RWPE1 (cell line): ENCODE results near the gene USP40.

Source experiments
- CTCF ChIA-PET: fragments of 350-600 bp; sonication (Branson Sonifier 250); formaldehyde crosslinking; extraction: SDS; loops from one replicate; lab custom pipeline; 2021; lab: Yijun Ruan, JAX
- POLR2A ChIA-PET: fragments of 400-600 bp; formaldehyde crosslinking; extraction: SDS; loops from one replicate; lab custom pipeline; 2020; ENCODE audit warnings: antibody characterized with exemption; ENCODE audit not compliant: low non-redundant PET; lab: Yijun Ruan, JAX
- DNase-seq: peaks from one replicate; pipeline ENCODE4 v3.0.0; 2012; ENCODE audit warnings: low spot score
- H3K27ac ChIP-seq: fragments of 450-650 bp; 2 replicates; pipeline ENCODE4 v1.5.1; 2017
- TF ChIP-seq, protein P1 (sequence below): fragments of 450-650 bp; conservative IDR thresholded peaks from 2 replicates; pipeline ENCODE4 v1.5.1; 2017; ENCODE audit warnings: low read depth, mild to moderate bottlenecking

USP40 gene

DNA sequence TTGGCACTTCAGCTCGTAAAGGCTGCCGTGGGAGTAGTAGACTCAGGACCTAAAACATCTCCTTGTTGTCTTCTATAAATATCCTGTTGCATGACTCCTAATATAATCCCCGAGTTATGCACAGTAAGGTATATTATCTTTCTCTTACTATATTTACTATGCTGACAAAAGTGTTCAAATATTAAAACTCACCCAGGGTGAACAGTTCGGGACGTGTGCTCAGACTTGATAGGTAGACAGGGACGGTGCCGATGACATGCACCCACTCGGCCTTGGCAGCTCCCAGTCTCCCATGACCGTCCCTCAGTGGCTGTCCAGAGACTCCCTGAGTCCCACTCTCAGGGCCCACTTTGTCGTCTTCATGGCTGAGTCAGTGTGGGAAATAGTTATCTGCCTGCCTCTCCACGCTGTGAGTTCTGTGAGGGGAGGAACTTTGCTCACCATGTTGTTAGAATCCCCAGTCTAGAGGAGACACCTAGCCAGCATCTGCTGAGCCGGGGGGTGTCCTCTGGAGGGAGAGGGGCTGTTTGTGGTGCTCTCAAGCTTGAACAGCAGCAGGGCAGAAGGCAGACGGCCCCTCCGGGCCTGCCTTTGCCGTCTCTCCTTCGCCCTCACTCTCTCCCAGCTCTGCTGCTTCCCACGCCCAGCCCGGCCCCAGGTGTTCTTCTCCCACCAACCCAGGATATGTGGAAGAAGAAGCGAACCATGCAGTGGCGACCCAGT lies 137.2 kb downstream of the USP40 start:
- 0 out of 2 replicates have a peak overlapping the region, but pooled peaks have one; percentile 11 for H3K27ac ChIP-seq
- CTCF ChIA-PET: interaction anchor here (1.2 kb wide), 1 partner anchor 14 kb away, joined by 3 read pairs; no protein-coding TSS in a partner anchor
- TF ChIP-seq, protein P1, sequence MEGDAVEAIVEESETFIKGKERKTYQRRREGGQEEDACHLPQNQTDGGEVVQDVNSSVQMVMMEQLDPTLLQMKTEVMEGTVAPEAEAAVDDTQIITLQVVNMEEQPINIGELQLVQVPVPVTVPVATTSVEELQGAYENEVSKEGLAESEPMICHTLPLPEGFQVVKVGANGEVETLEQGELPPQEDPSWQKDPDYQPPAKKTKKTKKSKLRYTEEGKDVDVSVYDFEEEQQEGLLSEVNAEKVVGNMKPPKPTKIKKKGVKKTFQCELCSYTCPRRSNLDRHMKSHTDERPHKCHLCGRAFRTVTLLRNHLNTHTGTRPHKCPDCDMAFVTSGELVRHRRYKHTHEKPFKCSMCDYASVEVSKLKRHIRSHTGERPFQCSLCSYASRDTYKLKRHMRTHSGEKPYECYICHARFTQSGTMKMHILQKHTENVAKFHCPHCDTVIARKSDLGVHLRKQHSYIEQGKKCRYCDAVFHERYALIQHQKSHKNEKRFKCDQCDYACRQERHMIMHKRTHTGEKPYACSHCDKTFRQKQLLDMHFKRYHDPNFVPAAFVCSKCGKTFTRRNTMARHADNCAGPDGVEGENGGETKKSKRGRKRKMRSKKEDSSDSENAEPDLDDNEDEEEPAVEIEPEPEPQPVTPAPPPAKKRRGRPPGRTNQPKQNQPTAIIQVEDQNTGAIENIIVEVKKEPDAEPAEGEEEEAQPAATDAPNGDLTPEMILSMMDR: no peak
- POLR2A ChIA-PET: no interaction called here
- DNase-seq: no peak

DNA sequence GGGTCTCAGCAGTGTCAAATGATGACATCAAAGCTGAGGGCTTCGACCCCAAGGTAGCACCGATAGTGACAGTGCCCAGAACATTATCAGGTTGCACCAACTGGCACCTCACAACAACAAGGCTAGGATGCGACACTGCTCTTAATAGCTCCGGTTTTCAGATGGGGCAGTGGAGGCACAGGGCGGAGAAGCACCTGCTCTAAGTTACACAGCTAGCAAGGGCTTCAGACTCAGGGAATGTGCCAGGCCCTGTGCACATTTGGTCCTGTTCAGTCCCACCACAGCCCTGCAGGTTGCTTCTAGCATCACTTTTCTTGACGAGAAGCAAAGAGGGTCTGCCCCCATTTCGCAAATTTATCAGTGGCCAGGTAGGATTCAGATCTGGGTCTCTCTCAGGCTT lies 138.1 kb downstream of the USP40 start:
- H3K27ac ChIP-seq: no peak overlapping the region
- no peak for DNase-seq
- TF ChIP-seq, protein P1: no peak
- ChIA-PET CTCF (interaction anchor here (0.5 to 1.2 kb wide), 4 partner anchors 15 to 428 kb away, joined by 3 to 5 read pairs (median 3); no protein-coding TSS in a partner anchor), POLR2A (interaction anchor here (0.5 kb wide), 1 partner anchor 9 kb away, joined by 3 read pairs; no protein-coding TSS in a partner anchor)

DNA sequence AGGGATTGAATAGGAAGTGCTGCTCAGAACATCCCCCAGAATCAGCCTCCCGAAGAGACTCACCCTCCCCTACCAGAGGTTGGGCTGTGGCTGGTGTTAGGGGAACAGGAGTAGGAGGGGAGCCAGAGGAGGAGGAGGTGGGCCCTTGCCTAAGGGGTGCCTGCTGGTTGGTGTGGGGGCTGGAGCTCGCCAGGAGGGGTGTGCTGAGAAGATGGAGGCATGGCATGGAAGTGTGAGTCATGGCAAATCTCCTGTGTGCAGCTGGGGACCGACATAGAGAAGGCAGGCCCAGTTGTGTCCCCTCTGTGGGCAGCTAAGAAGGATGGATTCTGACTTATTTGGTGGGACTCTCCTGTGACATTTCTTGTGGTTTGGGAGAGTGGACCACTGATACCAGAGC lies 138.6 kb downstream of the USP40 start:
- no peak for DNase-seq
- POLR2A ChIA-PET: no interaction called here
- CTCF ChIA-PET: interaction anchor here (0.5 to 1.2 kb wide), 4 partner anchors 15 to 428 kb away, joined by 3 to 5 read pairs (median 3); no protein-coding TSS in a partner anchor
- TF ChIP-seq, protein P1: no peak
- H3K27ac ChIP-seq: no peak overlapping the region

DNA sequence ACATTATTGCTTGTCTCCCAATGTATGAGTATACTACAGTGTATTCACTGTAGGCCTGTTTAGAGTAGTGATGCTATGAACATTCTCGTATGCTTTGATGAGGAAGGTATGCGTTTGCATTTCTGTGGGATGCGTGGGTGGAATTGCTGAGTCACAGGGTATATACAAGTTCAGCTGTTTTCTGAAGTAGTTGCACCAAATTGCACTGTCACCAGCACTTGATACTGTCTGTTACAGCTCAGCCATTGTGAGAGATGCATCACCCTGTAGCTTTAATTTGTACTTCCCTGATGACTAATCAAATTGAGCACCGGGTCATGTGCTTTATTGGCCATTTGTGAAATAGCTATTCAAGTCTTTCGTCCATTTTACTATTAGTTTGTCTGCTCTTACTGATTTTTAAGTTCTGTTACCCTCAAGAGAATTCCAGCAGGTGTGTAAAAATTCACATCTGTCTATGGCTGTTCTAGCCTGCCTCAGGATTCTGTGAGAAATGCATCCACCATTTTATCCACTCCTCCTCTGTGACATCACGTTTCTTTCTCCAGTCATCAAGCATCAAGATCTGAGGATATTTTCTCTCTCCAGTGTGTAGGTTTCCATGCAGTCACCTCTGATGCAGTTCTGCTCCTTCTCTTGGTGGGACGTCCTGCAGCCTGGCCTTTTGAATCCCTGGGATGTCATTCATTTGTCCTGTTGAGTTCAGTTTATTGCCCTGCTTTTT lies 139.8 kb downstream of the USP40 start:
- no peak overlapping the region for H3K27ac ChIP-seq
- no peak for DNase-seq
- CTCF ChIA-PET: interaction anchor here (0.6 to 0.7 kb wide), 2 partner anchors 93 to 1780 kb away, joined by 3 read pairs; no protein-coding TSS in a partner anchor
- POLR2A ChIA-PET: no interaction called here
- TF ChIP-seq, protein P1: no peak
